Measurements from ENCODE around the gene IRF4. TPM values are rescaled to one million over a fixed set of nuclear protein-coding genes. Genes with fewer than 3 reads are reported as not detected.

IRF4 gene
- polyA plus RNA-seq, 3 donors from 2014 or later, result 0.41 to 0.98 (median 0.51) TPM

- Mint-ChIP-seq H3K9me3 (peaks cover 0 to 2% (median 0%) of the 10 kb centered on the region in 6 donors), H3K27me3 (ENCODE audit: low read depth in 3 of 3) (peaks cover 0 to 1% (median 0%) of the 10 kb centered on the region in 3 donors), H3K4me1 (peaks cover 30 to 40% of the 10 kb centered on the region in 2 donors), H3K36me3 (peaks cover 0 to 14% (median 0%) of the 10 kb centered on the region in 3 donors), H3K4me3 (no peak overlapping the region), H3K27ac (peak overlapping the region in 4 of 6 donors; percentile 56 to 93 (median 78))
- no peak for DNase-seq
These were observed 34.2 kb upstream of the IRF4 start for GRCh38 chr6:357261-357790.

DNA sequence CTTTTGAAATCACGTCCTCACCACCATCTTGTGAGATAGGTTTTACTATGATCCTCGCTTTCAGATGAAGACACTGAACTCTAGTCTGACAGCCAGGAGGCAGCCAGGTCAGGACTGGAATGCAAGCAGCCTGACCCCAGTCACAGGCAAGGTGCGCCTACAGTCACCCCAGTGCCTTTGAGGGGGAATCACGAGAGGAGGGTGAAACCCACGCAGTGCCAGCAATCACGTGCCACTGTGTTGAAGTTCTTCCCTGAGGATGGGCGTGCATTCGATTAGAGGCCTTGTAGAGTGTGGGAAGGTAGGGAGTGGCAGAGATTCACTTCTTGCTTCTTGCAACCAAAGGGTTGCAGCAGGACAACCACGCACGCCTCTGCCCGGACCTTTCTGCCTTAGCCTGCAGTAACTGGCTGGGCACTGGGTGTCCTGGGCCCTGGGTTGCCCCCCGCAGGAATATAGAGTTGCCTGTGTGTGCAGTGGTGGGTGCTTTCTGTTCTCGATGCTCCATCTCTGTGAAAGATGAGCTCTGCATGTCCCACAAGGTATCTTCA lies 33.7 kb upstream of the IRF4 start:
- H3K36me3 Mint-ChIP-seq, result peaks cover 0 to 11% (median 0%) of the 10 kb centered on the region in 3 donors
- H3K27me3 Mint-ChIP-seq (ENCODE audit: low read depth in 3 of 3), result peaks cover 0 to 4% (median 0%) of the 10 kb centered on the region in 3 donors
- peaks cover 30 to 37% of the 10 kb centered on the region in 2 donors for H3K4me1 Mint-ChIP-seq
- H3K9me3 Mint-ChIP-seq, result peaks cover 0 to 4% (median 0%) of the 10 kb centered on the region in 6 donors
- peak overlapping the region; percentile 63 to 93 (median 79) for H3K27ac Mint-ChIP-seq
- peak overlapping the region in 4 of 5 donors; percentile 64 to 79 (median 74) for H3K4me3 Mint-ChIP-seq
- no peak for DNase-seq

DNA sequence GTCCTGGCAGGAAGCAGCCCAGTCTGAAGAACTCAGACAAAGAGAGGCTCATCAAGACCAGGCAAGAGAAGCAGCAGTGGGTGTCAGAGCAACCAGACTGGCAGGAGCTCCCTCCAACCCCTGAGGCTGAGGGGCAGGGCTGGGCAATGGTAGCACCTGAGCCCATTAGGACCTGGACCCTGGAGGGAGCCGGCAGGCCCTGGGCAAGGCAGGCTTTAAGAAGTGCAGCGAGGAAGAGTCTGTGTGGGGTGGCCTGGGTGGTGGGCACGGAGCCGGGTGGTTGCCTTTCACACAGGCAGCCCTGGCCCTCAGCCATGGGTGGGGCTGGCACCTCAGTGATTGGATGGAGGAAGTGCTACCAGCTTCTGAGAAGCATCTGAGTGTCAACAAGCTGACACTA lies 33.1 kb upstream of the IRF4 start:
- H3K4me3 Mint-ChIP-seq, result peak overlapping the region; percentile 31 to 79 (median 72)
- H3K36me3 Mint-ChIP-seq, result peaks cover 0 to 5% (median 0%) of the 10 kb centered on the region in 3 donors
- peak in 2 of 3 donors; percentile 44 to 65 for DNase-seq
- peaks cover 30 to 33% of the 10 kb centered on the region in 2 donors for H3K4me1 Mint-ChIP-seq
- H3K9me3 Mint-ChIP-seq, result peaks cover 0 to 4% (median under 1%) of the 10 kb centered on the region in 6 donors
- H3K27ac Mint-ChIP-seq, result peak overlapping the region; percentile 63 to 93 (median 79)
- H3K27me3 Mint-ChIP-seq (ENCODE audit: low read depth in 3 of 3), result peaks cover 0 to 4% (median 0%) of the 10 kb centered on the region in 3 donors

- peaks cover 0 to 5% (median 0%) of the 10 kb centered on the region in 3 donors for H3K36me3 Mint-ChIP-seq
- H3K9me3 Mint-ChIP-seq, result peaks cover 0 to 4% (median under 1%) of the 10 kb centered on the region in 6 donors
- peaks cover 0 to 4% (median 0%) of the 10 kb centered on the region in 3 donors for H3K27me3 Mint-ChIP-seq (ENCODE audit: low read depth in 3 of 3)
- H3K4me1 Mint-ChIP-seq, result peaks cover 30 to 31% of the 10 kb centered on the region in 2 donors
- peak overlapping the region in 3 of 5 donors; percentile 72 to 79 (median 76) for H3K4me3 Mint-ChIP-seq
- peak overlapping the region; percentile 63 to 93 (median 80) for H3K27ac Mint-ChIP-seq
- no peak for DNase-seq
These were observed 32.7 kb upstream of the IRF4 start for GRCh38 chr6:358847-359246.

DNA sequence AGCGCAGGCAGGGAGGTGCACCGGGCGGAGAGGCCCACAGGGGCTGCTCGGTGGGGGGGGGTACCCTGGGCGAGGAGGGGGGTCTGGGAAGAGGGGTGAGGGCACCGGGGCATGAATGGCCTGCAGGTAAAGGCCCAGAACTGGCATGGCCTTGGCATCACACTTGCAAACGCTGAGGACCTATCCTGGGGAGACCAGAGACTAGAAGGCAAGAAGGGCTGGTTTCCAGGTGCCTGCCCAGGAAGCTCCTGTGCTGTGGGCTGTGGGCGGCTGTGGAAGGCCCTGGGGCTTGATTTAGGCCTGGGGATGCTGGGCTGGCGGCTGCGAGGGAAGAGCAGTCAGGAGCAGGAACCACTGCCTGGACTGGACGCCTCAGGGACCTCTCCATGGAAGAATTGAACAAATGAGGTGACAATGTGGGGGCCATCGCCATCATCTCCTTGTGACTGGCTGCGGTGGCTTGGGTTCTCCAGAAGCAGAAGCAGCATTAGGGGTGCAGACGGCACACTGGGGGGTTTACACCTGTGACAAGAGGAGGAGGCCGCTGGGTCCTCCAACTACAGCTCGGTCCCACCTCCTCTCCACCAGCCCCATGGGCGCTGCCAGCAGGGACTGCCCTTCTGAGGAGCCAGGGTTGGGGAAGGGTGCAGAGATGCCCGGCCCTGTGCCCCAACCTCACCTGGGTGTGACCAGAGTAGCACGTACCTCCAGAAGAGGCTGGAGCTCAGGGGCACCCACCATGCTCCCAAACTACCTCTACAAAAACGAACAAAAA lies 32.1 kb upstream of the IRF4 start:
- DNase-seq, result no peak
- peaks cover 30 to 31% of the 10 kb centered on the region in 2 donors for H3K4me1 Mint-ChIP-seq
- peak overlapping the region in 2 of 5 donors; percentile 2 to 15 for H3K4me3 Mint-ChIP-seq
- peaks cover 0 to 8% (median 5%) of the 10 kb centered on the region in 3 donors for H3K36me3 Mint-ChIP-seq
- peak overlapping the region in 4 of 6 donors; percentile 4 to 77 (median 32) for H3K27ac Mint-ChIP-seq
- peaks cover 0 to 4% (median 1%) of the 10 kb centered on the region in 3 donors for H3K27me3 Mint-ChIP-seq (ENCODE audit: low read depth in 3 of 3)
- peaks cover 0 to 6% (median 4%) of the 10 kb centered on the region in 6 donors for H3K9me3 Mint-ChIP-seq

DNA sequence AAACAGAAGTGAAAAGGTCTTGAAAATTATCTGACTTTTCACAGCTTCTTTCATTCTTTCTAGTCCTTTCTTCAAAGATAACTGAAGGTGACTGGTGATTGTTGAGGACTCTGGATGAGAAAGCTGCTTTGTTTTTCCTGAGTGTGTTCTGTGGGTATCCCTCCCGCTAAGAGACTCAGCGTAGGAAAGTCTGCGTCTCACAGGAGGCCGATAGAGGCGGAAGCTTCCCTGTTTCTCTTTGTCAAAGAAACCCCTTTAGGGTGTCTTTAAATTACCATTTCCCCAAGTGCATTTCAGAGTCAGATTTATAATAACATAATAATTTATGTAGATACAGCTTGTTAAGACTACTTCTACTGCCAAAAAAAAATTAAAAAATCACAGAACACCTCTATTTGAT lies 31.2 kb upstream of the IRF4 start:
- peak overlapping the region in 1 of 5 donors; percentile 47 for H3K4me3 Mint-ChIP-seq
- peaks cover 0 to 8% (median 5%) of the 10 kb centered on the region in 3 donors for H3K36me3 Mint-ChIP-seq
- H3K27me3 Mint-ChIP-seq (ENCODE audit: low read depth in 3 of 3), result peaks cover 0 to 4% (median 1%) of the 10 kb centered on the region in 3 donors
- peaks cover 30 to 31% of the 10 kb centered on the region in 2 donors for H3K4me1 Mint-ChIP-seq
- peaks cover 0 to 8% (median 5%) of the 10 kb centered on the region in 6 donors for H3K9me3 Mint-ChIP-seq
- no peak for DNase-seq
- peak overlapping the region in 5 of 6 donors; percentile 14 to 77 (median 34) for H3K27ac Mint-ChIP-seq

DNA sequence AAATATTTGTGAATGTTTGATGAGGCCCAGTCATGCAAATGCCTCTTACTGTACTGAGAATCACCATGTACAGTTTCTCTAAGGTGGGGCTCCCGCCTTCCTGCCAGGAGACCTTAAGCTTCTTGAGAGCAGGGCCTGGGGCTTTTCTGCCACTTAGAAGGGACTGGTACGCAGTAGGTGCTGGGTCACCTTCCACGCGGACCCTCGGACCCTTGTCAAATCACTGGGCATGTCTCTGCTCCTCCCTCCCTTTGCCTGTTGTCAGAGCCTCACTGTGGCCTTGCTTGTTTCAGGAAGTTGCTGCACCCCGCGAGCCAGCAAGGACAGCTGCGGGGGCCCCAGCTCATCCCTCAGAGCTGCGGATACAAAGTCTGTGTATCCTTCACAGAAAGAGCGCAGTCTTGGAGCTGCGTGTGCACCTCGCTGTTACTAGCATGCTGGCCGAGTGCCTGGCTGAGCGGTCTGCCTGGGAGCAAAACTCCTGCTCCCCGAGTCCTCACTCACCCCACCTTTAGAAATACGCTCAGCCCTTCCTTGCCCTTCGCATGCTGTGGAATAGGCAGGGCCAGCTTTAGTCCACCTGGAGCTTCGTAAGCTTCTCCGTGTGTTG lies 30.7 kb upstream of the IRF4 start:
- H3K36me3 Mint-ChIP-seq, result peaks cover 0 to 7% (median 5%) of the 10 kb centered on the region in 3 donors
- H3K27ac Mint-ChIP-seq, result peak overlapping the region in 3 of 6 donors; percentile 9 to 72 (median 27)
- H3K4me1 Mint-ChIP-seq, result peaks cover 27 to 31% of the 10 kb centered on the region in 2 donors
- DNase-seq, result no peak
- H3K27me3 Mint-ChIP-seq (ENCODE audit: low read depth in 3 of 3), result peaks cover 0 to 4% (median 1%) of the 10 kb centered on the region in 3 donors
- H3K9me3 Mint-ChIP-seq, result peaks cover 0 to 11% (median 5%) of the 10 kb centered on the region in 6 donors
- no peak overlapping the region for H3K4me3 Mint-ChIP-seq

DNA sequence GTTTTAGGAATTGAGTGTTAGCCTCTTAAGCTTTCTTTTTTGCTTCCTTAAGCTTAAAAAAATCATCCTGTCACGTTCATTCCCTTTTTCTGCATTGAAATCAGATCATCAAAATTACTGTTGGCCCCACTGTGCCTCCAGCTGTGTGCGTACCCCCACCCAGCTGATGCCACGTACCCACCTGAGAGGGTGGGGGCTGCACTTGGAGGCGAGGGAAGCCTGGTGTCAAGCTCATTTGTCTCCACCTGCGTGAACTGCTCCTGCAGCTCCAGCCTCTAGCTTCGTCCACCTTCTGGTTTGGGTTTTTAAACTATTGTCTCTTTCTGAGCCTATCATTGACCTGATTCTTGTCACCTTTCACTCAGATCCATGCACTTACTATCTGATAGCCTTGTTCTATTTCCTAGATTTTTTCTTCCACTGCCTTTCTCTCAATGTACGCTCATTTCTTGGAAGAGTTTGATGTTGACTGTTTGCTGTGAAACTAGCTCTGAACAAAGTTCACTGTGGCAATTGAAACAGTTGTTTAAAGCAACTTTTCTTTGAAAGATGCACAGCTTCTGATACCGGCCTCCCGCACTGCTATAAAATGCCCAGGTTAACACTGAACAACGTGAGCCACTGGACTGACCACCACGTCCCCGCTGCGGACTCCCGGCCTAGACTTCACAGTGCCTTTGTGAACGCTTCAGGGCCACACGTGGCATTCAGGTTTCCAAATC lies 30.0 kb upstream of the IRF4 start:
- Mint-ChIP-seq H3K36me3 (peaks cover 0 to 5% (median 3%) of the 10 kb centered on the region in 3 donors), H3K27me3 (ENCODE audit: low read depth in 3 of 3) (peaks cover 0 to 4% (median 1%) of the 10 kb centered on the region in 3 donors), H3K4me3 (no peak overlapping the region), H3K4me1 (peaks cover 24 to 31% of the 10 kb centered on the region in 2 donors), H3K9me3 (peaks cover 0 to 11% (median 6%) of the 10 kb centered on the region in 6 donors), H3K27ac (peak overlapping the region in 1 of 6 donors; percentile 41)
- no peak for DNase-seq

DNA sequence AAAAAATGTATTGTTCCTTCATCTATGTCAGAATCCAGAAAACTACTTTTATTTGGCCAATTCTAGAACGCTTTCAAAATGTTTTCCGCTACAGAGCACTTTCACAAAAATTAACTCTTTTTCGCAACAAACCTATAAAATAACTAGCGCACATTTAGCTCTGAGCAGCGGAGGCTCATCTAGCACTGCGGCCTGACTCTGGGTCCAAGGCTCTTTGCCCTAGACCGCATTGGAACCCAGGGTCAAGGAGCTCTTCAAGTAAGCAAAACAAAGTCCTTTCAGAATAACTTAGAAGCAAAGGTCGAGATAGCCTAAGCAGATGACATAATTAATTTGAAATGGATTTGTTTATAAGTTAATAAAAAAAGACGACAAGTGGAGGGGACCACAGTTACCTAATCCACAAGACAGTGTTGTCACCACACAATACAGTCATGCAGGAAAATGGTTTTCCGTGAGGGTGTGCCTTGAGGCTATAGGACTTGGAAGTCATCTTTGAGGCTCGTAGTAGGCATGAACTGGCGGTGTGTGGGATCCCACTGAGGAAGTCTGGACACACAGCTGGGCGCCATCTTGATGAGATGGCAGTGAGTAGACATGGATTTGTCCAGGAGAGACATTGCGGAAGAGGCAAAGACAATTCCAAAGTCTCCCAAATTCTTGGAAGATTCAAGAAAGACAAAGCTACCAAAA lies 29.2 kb upstream of the IRF4 start:
- Mint-ChIP-seq H3K4me1 (peaks cover 24 to 27% of the 10 kb centered on the region in 2 donors), H3K27ac (peak overlapping the region in 2 of 6 donors; percentile 15 to 32), H3K36me3 (peaks cover 0 to 5% (median 3%) of the 10 kb centered on the region in 3 donors)

DNA sequence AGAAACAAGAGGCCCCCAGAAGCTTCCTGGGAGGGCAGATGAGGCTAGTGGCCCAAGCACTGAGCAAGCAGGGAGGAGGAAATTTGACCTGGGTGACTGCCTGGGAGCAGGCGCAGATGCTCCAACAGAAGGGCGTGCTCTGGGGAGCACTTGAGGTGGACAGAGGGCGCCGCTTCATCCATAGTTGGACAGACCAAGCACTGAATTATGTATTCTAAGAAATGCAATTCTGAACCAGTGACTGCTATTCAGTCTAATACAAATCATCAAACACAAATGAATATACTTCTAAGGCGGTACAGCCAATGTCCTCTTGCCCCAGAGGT lies 28.7 kb upstream of the IRF4 start:
- Mint-ChIP-seq H3K9me3 (peaks cover 0 to 24% (median 7%) of the 10 kb centered on the region in 6 donors), H3K27me3 (ENCODE audit: low read depth in 3 of 3) (peaks cover 0 to 4% (median 1%) of the 10 kb centered on the region in 3 donors), H3K36me3 (peaks cover 0 to 5% (median 3%) of the 10 kb centered on the region in 3 donors), H3K4me1 (peaks cover 20 to 22% of the 10 kb centered on the region in 2 donors), H3K27ac (peak overlapping the region in 2 of 6 donors; percentile 15 to 32), H3K4me3 (no peak overlapping the region)
- no peak for DNase-seq

More for the DNA sequence above, 29.2 kb upstream of the IRF4 start:
- DNase-seq, result no peak
- H3K9me3 Mint-ChIP-seq, result peaks cover 0 to 19% (median 6%) of the 10 kb centered on the region in 6 donors
- H3K27me3 Mint-ChIP-seq (ENCODE audit: low read depth in 3 of 3), result peaks cover 0 to 4% (median 1%) of the 10 kb centered on the region in 3 donors
- H3K4me3 Mint-ChIP-seq, result no peak overlapping the region

DNA sequence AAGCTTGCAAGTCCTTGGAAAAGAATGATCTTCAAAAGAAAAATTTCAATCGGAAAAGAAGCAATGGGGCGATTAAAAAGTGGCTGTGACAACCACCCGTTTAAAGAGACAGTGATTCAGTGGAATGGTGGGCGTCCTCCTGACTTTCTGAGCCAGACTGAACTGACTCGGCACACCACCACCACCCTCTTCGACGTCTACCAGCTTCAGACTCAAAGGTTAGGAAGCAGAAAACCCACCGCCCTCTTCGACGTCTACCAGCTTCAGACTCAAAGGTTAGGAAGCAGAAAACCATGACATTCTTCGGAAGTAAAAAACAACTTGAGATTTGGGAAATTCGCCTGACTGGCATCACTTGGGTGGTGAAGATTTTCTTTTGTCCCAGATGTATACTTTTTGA lies 28.3 kb upstream of the IRF4 start:
- Mint-ChIP-seq H3K4me1 (peaks cover 16 to 18% of the 10 kb centered on the region in 2 donors), H3K4me3 (no peak overlapping the region), H3K27ac (no peak overlapping the region)

GRCh38 chr6:363909-364308 lies 27.6 kb upstream of the IRF4 start:
- H3K4me1 Mint-ChIP-seq, result peaks cover 9 to 12% of the 10 kb centered on the region in 2 donors
- H3K27me3 Mint-ChIP-seq (ENCODE audit: low read depth in 3 of 3), result peaks cover 0 to 4% (median 1%) of the 10 kb centered on the region in 3 donors
- no peak overlapping the region for H3K4me3 Mint-ChIP-seq
- H3K9me3 Mint-ChIP-seq, result peaks cover 0 to 24% (median 7%) of the 10 kb centered on the region in 6 donors
- no peak for DNase-seq
- peaks cover 0 to 5% (median 3%) of the 10 kb centered on the region in 3 donors for H3K36me3 Mint-ChIP-seq
- H3K27ac Mint-ChIP-seq, result no peak overlapping the region

More for the DNA sequence above, 28.3 kb upstream of the IRF4 start:
- H3K36me3 Mint-ChIP-seq, result peaks cover 0 to 5% (median 3%) of the 10 kb centered on the region in 3 donors
- peaks cover 0 to 4% (median 1%) of the 10 kb centered on the region in 3 donors for H3K27me3 Mint-ChIP-seq (ENCODE audit: low read depth in 3 of 3)
- peaks cover 0 to 24% (median 7%) of the 10 kb centered on the region in 6 donors for H3K9me3 Mint-ChIP-seq
- no peak for DNase-seq
